ENCODE measurements around the gene SYNE4. TPM values are rescaled to one million over a fixed set of nuclear protein-coding genes. Genes with fewer than 3 reads are reported as not detected.

Gene SYNE4
- polyA plus RNA-seq, 1 experiment, result 0.07 TPM

- peak within 1 kb of the TSS; percentile 84 for H3K4me3 ChIP-seq (ENCODE audit: low read depth, low read length)
- H3K27me3 ChIP-seq (ENCODE audit: control insufficient read depth, insufficient read depth, low read length), result peaks cover 7% of the 10 kb centered on the region
- ChIA-PET CTCF (no interaction called here), POLR2A (interaction anchor here (1.5 kb wide), 1 partner anchor 59 kb away, joined by 7 read pairs; the partner anchor contains the start of gene THAP8)
- peaks cover 6% of the 10 kb centered on the region; the same call in 1 of the 2 replicates for H3K9me3 ChIP-seq (ENCODE audit: control insufficient read depth, insufficient read depth, low read length)
- peak; percentile 61 for DNase-seq (ENCODE audit: low read depth, low spot score)
- no peak within 1 kb of the TSS for H3K27ac ChIP-seq (ENCODE audit: low read depth, low read length)
- no peak for TF ChIP-seq CTCF (IDR thresholded peaks at IDR 0.05; ENCODE audit: low read depth, low read length)
Observed at GRCh38 chr19:35995048-35995993, 13.3 kb downstream of the SYNE4 start, which contains the start of gene SDHAF1. Gene SDHAF1, plus strand, starts transcription at chr19:35995188. Its CDS starts 87 bp downstream, at chr19:35995275.

- ChIA-PET POLR2A (interaction anchor here (0.6 kb wide), 1 partner anchor 237 kb away, joined by 3 read pairs; the partner anchor contains the start of gene HSPB6), CTCF (no interaction called here)
- Histone ChIP-seq H3K27me3 (ENCODE audit: control insufficient read depth, insufficient read depth, low read length) (peaks cover 7% of the 10 kb centered on the region), H3K4me3 (ENCODE audit: low read depth, low read length) (peak overlapping the region; percentile 84; the same call in 1 of the 2 replicates), H3K27ac (ENCODE audit: low read depth, low read length) (no peak overlapping the region), H3K9me3 (ENCODE audit: control insufficient read depth, insufficient read depth, low read length) (peaks cover 7% of the 10 kb centered on the region; the same call in 1 of the 2 replicates)
- TF ChIP-seq CTCF (IDR thresholded peaks at IDR 0.05; ENCODE audit: low read depth, low read length), result no peak
- DNase-seq (ENCODE audit: low read depth, low spot score), result no peak
Observed at GRCh38 chr19:35993923-35994598, 14.6 kb downstream of the SYNE4 start.

- CTCF ChIA-PET, result interaction anchor here (0.7 kb wide), 1 partner anchor 1181 kb away, joined by 7 read pairs; no protein-coding TSS in a partner anchor
- peaks cover 9% of the 10 kb centered on the region; the same call in 1 of the 2 replicates for H3K9me3 ChIP-seq (ENCODE audit: control insufficient read depth, insufficient read depth, low read length)
- H3K4me3 ChIP-seq (ENCODE audit: low read depth, low read length), result no peak overlapping the region
- DNase-seq (ENCODE audit: low read depth, low spot score), result no peak
- H3K27ac ChIP-seq (ENCODE audit: low read depth, low read length), result no peak overlapping the region
- POLR2A ChIA-PET, result no interaction called here
- TF ChIP-seq CTCF (IDR thresholded peaks at IDR 0.05; ENCODE audit: low read depth, low read length), result no peak
- peaks cover 9% of the 10 kb centered on the region for H3K27me3 ChIP-seq (ENCODE audit: control insufficient read depth, insufficient read depth, low read length)
Observed at GRCh38 chr19:35992907-35993765, 15.5 kb downstream of the SYNE4 start.

GRCh38 chr19:35991731-35992450 lies 16.7 kb downstream of the SYNE4 start:
- DNase-seq (ENCODE audit: low read depth, low spot score), result no peak
- Histone ChIP-seq H3K27me3 (ENCODE audit: control insufficient read depth, insufficient read depth, low read length) (peaks cover 12% of the 10 kb centered on the region), H3K9me3 (ENCODE audit: control insufficient read depth, insufficient read depth, low read length) (peaks cover 9% of the 10 kb centered on the region; the same call in 1 of the 2 replicates), H3K27ac (ENCODE audit: low read depth, low read length) (no peak overlapping the region), H3K4me3 (ENCODE audit: low read depth, low read length) (no peak overlapping the region)
- TF ChIP-seq CTCF (IDR thresholded peaks at IDR 0.05; ENCODE audit: low read depth, low read length), result no peak
- CTCF ChIA-PET, result interaction anchor here (0.7 kb wide), 2 partner anchors 67 to 1182 kb away, joined by 7 read pairs; no protein-coding TSS in a partner anchor
- POLR2A ChIA-PET, result interaction anchor here (1.0 kb wide), 1 partner anchor 62 kb away, joined by 7 read pairs; the partner anchor contains the start of gene THAP8

Data from AG04450 (cell line).